ENCODE results near the gene SH3BP4. TPM values are rescaled to one million over a fixed set of nuclear protein-coding genes. Genes with fewer than 3 reads are reported as not detected.

SH3BP4 gene
- total RNA-seq, 1 experiment from 2014 or later, result 93.8 TPM

- Histone ChIP-seq H3K4me1 (ENCODE audit: insufficient read depth, low read length) (no peaks in the 10 kb centered on the region; the same call in 1 of the 2 replicates), H3K27me3 (ENCODE audit: insufficient read depth, low read length) (no peaks in the 10 kb centered on the region)
- H3K4me1 Mint-ChIP-seq, result peaks cover 45 to 55% of the 10 kb centered on the region in 2 experiments
These were observed 38.5 kb downstream of the SH3BP4 start for GRCh38 chr2:234990300-234990699.

More at GRCh38 chr2:234990300-234990699, 38.5 kb downstream of the SH3BP4 start:
- no peaks in the 10 kb centered on the region for H3K23me2 ChIP-seq (ENCODE audit: insufficient read length, low read depth, low read length, poor library complexity, severe bottlenecking)
- H2BK20ac ChIP-seq (ENCODE audit: low read depth, low read length, poor library complexity, severe bottlenecking), result no peak overlapping the region
- H3K4me2 ChIP-seq (ENCODE audit: insufficient read depth, insufficient read length, low read length), result no peak overlapping the region
- no peak for DNase-seq
- H3K14ac ChIP-seq (ENCODE audit: insufficient read depth, low read length), result no peak overlapping the region
- H2BK120ac ChIP-seq (ENCODE audit: low read depth, low read length, poor library complexity, severe bottlenecking), result no peak overlapping the region
- WGBS (ENCODE audit: extremely low coverage, insufficient read length, low lambda C conversion rate), result no CpG with 5 or more reads among the region's 7 CpGs
- H4K8ac ChIP-seq (replicated peaks; ENCODE audit: insufficient read length, low read depth, low read length), result no peak overlapping the region
- Mint-ChIP-seq H3K9me3 (no peaks in the 10 kb centered on the region), H3K36me3 (ENCODE audit: insufficient read depth in 1 of 3, low read depth in 3 of 3) (peaks cover 15 to 60% (median 28%) of the 10 kb centered on the region in 3 experiments), H3K27me3 (ENCODE audit: low read depth) (no peaks in the 10 kb centered on the region), H3K4me3 (no peak overlapping the region), H3K27ac (peak overlapping the region in 1 of 3 experiments; percentile 71; a peak in 2 of 7 replicates)
- H4K20me1 ChIP-seq (ENCODE audit: control insufficient read depth, insufficient read depth, insufficient read length), result no peaks in the 10 kb centered on the region
- H2AK5ac ChIP-seq (ENCODE audit: insufficient read length, low read length), result no peak overlapping the region
- no peak overlapping the region for H3K23ac ChIP-seq (ENCODE audit: insufficient read length, low read depth, low read length)
- no peak overlapping the region for H3K4ac ChIP-seq (ENCODE audit: low read depth, low read length)
- no peak overlapping the region for H4K91ac ChIP-seq (ENCODE audit: insufficient read length, low read depth, low read length)
- TF ChIP-seq CTCF (conservative IDR thresholded peaks at IDR 0.05), result no peak
- no peak overlapping the region for H3K56ac ChIP-seq (ENCODE audit: insufficient read length, low read depth, low read length)
- no peak overlapping the region for H2BK5ac ChIP-seq (ENCODE audit: insufficient read length, low read length)
- no peak overlapping the region for H3K9ac ChIP-seq (ENCODE audit: extremely low read depth, insufficient read length, low read length)
- no peak overlapping the region for H4K5ac ChIP-seq (ENCODE audit: insufficient read length, low read depth, low read length)
- no peak overlapping the region for H2AFZ ChIP-seq (ENCODE audit: low read length)
- no peak overlapping the region for H2BK12ac ChIP-seq (ENCODE audit: insufficient read length, low read depth, low read length)
- H3K27ac ChIP-seq (ENCODE audit: insufficient read length, low read depth, low read length), result no peak overlapping the region
- no peak overlapping the region for H3T11ph ChIP-seq (ENCODE audit: low read length)
- no peak overlapping the region for H2BK15ac ChIP-seq (ENCODE audit: low read depth, low read length)
- no peaks in the 10 kb centered on the region for H3K79me1 ChIP-seq (ENCODE audit: insufficient read depth, low read depth, low read length, poor library complexity, severe bottlenecking)
- no peaks in the 10 kb centered on the region for H3K9me3 ChIP-seq (ENCODE audit: control insufficient read depth, low read depth, low read length)
- H3K18ac ChIP-seq (ENCODE audit: insufficient read length, low read depth, low read length), result no peak overlapping the region
- peaks cover 27% of the 10 kb centered on the region; the same call in 1 of the 2 replicates for H3K79me2 ChIP-seq (ENCODE audit: insufficient read depth, low read length)
